ENCODE results near the gene MS4A14.
A peak's percentile ranks its signal among the peaks of the same experiment; 100 is the strongest.
"Not testable (repeated sequence)": the region's sequence is repeated elsewhere in the genome, so short reads cannot be mapped to it uniquely, and the experiment has no call there.

Gene MS4A14

GRCh38 chr11:60389279-60389910 lies 6.9 kb upstream of the MS4A14 start:
- DNase-seq (ENCODE audit: low spot score), result no peak

- DNase-seq (ENCODE audit: low spot score), result no peak
Measured at GRCh38 chr11:60390419-60390818, 5.8 kb upstream of the MS4A14 start.

GRCh38 chr11:60392361-60392760 lies 3.9 kb upstream of the MS4A14 start:
- no peak for DNase-seq (ENCODE audit: low spot score)

GRCh38 chr11:60393016-60393415 lies 3.2 kb upstream of the MS4A14 start:
- no peak for DNase-seq (ENCODE audit: low spot score)

- no peak for DNase-seq (ENCODE audit: low spot score)
Measured at GRCh38 chr11:60394666-60395380, 1.4 kb upstream of the MS4A14 start.

GRCh38 chr11:60396799-60397198 lies 540 bp downstream of the MS4A14 start:
- DNase-seq (ENCODE audit: low spot score), result no peak

GRCh38 chr11:60420015-60420414 lies 23.8 kb downstream of the MS4A14 start:
- DNase-seq (ENCODE audit: low spot score), result no peak

- DNase-seq (ENCODE audit: low spot score), result no peak
Measured at GRCh38 chr11:60422609-60423008, 26.4 kb downstream of the MS4A14 start.

- peak; percentile 3 for DNase-seq (ENCODE audit: low spot score)
Measured at GRCh38 chr11:60428517-60428916, 32.3 kb downstream of the MS4A14 start.

- DNase-seq (ENCODE audit: low spot score), result no peak
Measured at GRCh38 chr11:60429272-60429671, 33.0 kb downstream of the MS4A14 start, which contains the start of gene MS4A5. MS4A5 (plus strand) TSS chr11:60429572; CDS start chr11:60429675, 103 bp downstream.

GRCh38 chr11:60431251-60431650 lies 35.0 kb downstream of the MS4A14 start:
- no peak for DNase-seq (ENCODE audit: low spot score)

- DNase-seq (ENCODE audit: low spot score), result no peak
Measured at GRCh38 chr11:60433401-60433800, 37.1 kb downstream of the MS4A14 start.

GRCh38 chr11:60447070-60447469 lies 50.8 kb downstream of the MS4A14 start:
- DNase-seq (ENCODE audit: low spot score), result no peak

GRCh38 chr11:60447846-60448245 lies 51.6 kb downstream of the MS4A14 start:
- no peak for DNase-seq (ENCODE audit: low spot score)

- DNase-seq (ENCODE audit: low spot score), result not testable (repeated sequence)
Measured at GRCh38 chr11:60451185-60451584, 54.9 kb downstream of the MS4A14 start.

GRCh38 chr11:60454212-60454611 lies 58.0 kb downstream of the MS4A14 start:
- no peak for DNase-seq (ENCODE audit: low spot score)

GRCh38 chr11:60455531-60456042 lies 59.3 kb downstream of the MS4A14 start, which contains the start of gene MS4A1:
MS4A1 (plus strand) TSS chr11:60455847; CDS start chr11:60462375, 6,528 bp downstream.
- DNase-seq (ENCODE audit: low spot score), result no peak

- DNase-seq (ENCODE audit: low spot score), result no peak
Measured at GRCh38 chr11:60457576-60457975, 61.3 kb downstream of the MS4A14 start.

- no peak for DNase-seq (ENCODE audit: low spot score)
Measured at GRCh38 chr11:60459345-60459744, 63.1 kb downstream of the MS4A14 start.
